ENCODE results near the gene ASPSCR1.

Gene ASPSCR1

GRCh38 chr17:82001571-82002056 lies 24.2 kb downstream of the ASPSCR1 start:
- DNase-seq: no peak

GRCh38 chr17:82003411-82004381 lies 26.3 kb downstream of the ASPSCR1 start:
- peak; percentile 99 for DNase-seq

GRCh38 chr17:82004517-82005455 lies 27.4 kb downstream of the ASPSCR1 start:
- DNase-seq: no peak

- DNase-seq: no peak
Measured at GRCh38 chr17:82005701-82006348, 28.4 kb downstream of the ASPSCR1 start.

GRCh38 chr17:82006468-82007227 lies 29.2 kb downstream of the ASPSCR1 start:
- DNase-seq: peak; percentile 64

GRCh38 chr17:82007228-82007494 lies 29.7 kb downstream of the ASPSCR1 start:
- no peak for DNase-seq

GRCh38 chr17:82007495-82008257 lies 30.2 kb downstream of the ASPSCR1 start:
- DNase-seq: no peak

GRCh38 chr17:82008258-82008940 lies 31.0 kb downstream of the ASPSCR1 start:
- no peak for DNase-seq

- DNase-seq: no peak
Measured at GRCh38 chr17:82008941-82009405, 31.5 kb downstream of the ASPSCR1 start.

- no peak for DNase-seq
Measured at GRCh38 chr17:82009413-82009812, 32.0 kb downstream of the ASPSCR1 start.

GRCh38 chr17:82010575-82011525 lies 33.4 kb downstream of the ASPSCR1 start:
- no peak for DNase-seq

GRCh38 chr17:82011617-82012187 lies 34.3 kb downstream of the ASPSCR1 start:
- DNase-seq: no peak

GRCh38 chr17:82012261-82012639 lies 34.8 kb downstream of the ASPSCR1 start:
- DNase-seq: no peak

GRCh38 chr17:82012640-82013295 lies 35.3 kb downstream of the ASPSCR1 start:
- DNase-seq: no peak

GRCh38 chr17:82013341-82013740 lies 35.9 kb downstream of the ASPSCR1 start:
- DNase-seq: no peak

GRCh38 chr17:82013772-82014321 lies 36.4 kb downstream of the ASPSCR1 start:
- DNase-seq: no peak

- DNase-seq: no peak
Measured at GRCh38 chr17:82014432-82014831, 37.0 kb downstream of the ASPSCR1 start.

- no peak for DNase-seq
Measured at GRCh38 chr17:82014971-82015310, 37.5 kb downstream of the ASPSCR1 start.

Measured in EL (cell line).